ENCODE data around the gene LRPAP1.

LRPAP1 gene

DNA sequence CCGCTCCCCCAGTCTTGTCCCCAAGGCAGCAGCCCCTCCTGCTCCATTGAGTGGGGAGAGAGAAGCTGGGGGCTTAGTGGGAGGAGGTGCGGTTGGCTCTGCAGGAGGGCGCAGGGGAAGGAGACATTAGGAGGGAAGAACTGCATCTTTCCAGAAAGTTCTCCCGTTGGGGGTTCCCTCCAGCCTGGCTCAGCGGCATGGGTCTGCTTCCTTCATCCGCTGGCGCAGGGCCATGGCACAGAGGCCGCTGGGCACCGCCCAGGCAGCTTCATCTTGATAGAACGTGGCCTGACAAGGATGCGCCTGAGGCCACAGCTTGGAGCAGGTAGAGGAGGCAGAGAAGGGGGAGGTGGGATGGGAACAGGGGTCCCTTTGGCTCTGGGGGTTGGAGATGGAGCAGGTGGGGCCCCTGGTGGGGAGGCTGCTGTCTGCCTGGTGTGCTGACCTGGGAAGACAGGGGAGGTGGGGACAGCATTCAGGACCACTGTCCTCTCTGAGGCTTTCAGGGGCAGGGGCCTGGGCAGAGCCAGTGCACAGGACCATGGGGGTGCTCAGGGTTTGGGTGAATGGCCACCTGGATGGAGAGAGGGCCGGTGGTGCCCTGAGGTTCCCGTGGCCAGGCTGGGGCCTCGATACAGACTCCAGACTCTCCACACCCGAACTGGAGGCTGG, 57.0 kb downstream of the LRPAP1 start:
- ChIA-PET POLR2A (ENCODE audit: low non-redundant PET) (no interaction called here), CTCF (no interaction called here)
- no peak overlapping the region for H3K27ac ChIP-seq
- TF ChIP-seq, protein P1, sequence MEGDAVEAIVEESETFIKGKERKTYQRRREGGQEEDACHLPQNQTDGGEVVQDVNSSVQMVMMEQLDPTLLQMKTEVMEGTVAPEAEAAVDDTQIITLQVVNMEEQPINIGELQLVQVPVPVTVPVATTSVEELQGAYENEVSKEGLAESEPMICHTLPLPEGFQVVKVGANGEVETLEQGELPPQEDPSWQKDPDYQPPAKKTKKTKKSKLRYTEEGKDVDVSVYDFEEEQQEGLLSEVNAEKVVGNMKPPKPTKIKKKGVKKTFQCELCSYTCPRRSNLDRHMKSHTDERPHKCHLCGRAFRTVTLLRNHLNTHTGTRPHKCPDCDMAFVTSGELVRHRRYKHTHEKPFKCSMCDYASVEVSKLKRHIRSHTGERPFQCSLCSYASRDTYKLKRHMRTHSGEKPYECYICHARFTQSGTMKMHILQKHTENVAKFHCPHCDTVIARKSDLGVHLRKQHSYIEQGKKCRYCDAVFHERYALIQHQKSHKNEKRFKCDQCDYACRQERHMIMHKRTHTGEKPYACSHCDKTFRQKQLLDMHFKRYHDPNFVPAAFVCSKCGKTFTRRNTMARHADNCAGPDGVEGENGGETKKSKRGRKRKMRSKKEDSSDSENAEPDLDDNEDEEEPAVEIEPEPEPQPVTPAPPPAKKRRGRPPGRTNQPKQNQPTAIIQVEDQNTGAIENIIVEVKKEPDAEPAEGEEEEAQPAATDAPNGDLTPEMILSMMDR (conservative IDR thresholded peaks at IDR 0.05; ENCODE audit: low read depth) = no peak
- no peak for DNase-seq (ENCODE audit: low spot score)

DNA sequence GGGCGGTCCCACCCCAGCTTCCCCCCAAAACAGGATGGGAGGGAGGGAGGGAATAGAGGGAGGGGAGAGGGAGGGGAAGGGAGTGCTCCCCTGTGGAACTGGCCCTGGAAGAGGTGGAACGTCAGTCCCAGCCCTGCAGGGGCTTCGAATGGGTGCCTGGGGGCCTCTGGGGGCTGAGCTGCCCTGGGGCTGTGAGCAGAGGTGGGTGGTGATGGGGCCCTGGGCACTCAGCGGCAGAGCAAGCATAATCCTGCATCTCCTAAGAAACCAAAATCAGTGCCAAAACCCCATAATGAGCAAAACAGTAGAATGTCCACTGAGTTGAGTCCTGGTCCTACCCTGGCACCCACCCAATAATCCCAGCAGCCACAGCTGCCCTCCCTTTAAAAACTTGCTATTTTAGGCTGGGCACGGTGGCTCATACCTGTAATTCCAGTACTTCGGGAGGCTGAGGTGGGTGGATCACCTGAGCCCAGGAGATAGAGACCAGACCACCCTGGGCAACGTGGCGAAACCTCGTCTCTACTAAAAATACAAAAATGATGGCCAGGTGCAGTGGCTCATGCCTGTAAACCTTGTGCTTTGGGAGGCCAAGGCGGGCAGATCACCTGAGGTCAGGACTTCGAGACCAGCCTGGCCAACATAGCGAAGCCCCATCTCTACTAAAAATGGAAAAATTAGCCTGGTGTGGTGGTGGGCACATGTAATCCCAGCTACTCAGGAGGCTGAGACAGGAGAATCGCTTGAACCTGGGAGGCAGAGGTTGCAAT, 58.0 kb downstream of the LRPAP1 start:
- TF ChIP-seq, protein P1 (conservative IDR thresholded peaks at IDR 0.05; ENCODE audit: low read depth) = no peak
- POLR2A ChIA-PET (ENCODE audit: low non-redundant PET) = no interaction called here
- no peak for DNase-seq (ENCODE audit: low spot score)
- CTCF ChIA-PET = interaction anchor here (0.6 kb wide), 1 partner anchor 190 kb away, joined by 3 read pairs; no protein-coding TSS in a partner anchor
- H3K27ac ChIP-seq = no peak overlapping the region

DNA sequence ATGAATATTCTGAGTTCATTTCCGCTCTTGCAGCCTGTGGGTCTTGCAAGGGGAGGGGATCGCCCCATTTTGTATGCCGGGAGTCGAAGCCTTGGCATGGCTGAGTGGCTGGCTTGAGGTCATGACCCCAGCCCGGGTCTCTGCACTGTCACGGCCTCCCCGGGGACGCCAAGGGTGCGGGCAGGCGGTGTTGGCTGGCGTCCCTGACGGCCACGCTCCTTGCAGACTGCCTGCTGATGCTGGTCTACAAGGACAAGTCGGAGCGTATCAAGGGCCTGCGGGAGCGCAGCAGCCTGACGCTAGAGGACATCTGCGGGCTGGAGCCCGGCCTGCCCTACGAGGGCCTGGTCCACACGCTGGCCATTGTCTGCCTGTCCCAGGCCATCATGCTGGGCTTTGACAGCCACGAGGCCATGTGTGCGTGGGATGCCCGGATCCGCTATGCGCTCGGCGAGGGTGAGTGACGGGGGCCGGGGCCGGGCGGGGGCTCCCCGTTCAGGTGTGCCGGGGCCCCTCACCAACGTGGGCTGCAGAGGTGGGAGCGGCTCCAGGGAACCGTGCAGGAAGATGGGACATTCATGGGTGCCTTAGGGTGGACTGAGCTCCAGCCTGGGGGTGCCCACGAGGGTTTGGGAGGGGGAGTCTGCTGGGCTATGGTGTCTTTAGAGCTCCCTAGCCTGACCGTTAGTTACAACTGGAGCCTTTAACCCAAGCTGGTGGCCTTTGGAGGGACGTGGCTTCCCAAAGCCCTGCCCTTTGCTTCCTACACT, 58.9 kb downstream of the LRPAP1 start:
- TF ChIP-seq, protein P1 (conservative IDR thresholded peaks at IDR 0.05; ENCODE audit: low read depth) = no peak
- CTCF ChIA-PET = interaction anchor here (0.6 kb wide), 1 partner anchor 189 kb away, joined by 3 read pairs; no protein-coding TSS in a partner anchor
- no peak overlapping the region for H3K27ac ChIP-seq
- no peak for DNase-seq (ENCODE audit: low spot score)
- POLR2A ChIA-PET (ENCODE audit: low non-redundant PET) = no interaction called here

GRCh38 chr4:3472411-3473141, 59.6 kb downstream of the LRPAP1 start:
- ChIA-PET CTCF (interaction anchor here (2.4 kb wide), 1 partner anchor 8 kb away, joined by 9 read pairs; no protein-coding TSS in a partner anchor), POLR2A (ENCODE audit: low non-redundant PET) (no interaction called here)
- no peak overlapping the region for H3K27ac ChIP-seq
- no peak for DNase-seq (ENCODE audit: low spot score)
- TF ChIP-seq, protein P1 (conservative IDR thresholded peaks at IDR 0.05; ENCODE audit: low read depth) = no peak

- ChIA-PET CTCF (interaction anchor here (2.4 kb wide), 1 partner anchor 9 kb away, joined by 9 read pairs; no protein-coding TSS in a partner anchor), POLR2A (ENCODE audit: low non-redundant PET) (no interaction called here)
- no peak overlapping the region for H3K27ac ChIP-seq
Measured at GRCh38 chr4:3471886-3472285, 60.3 kb downstream of the LRPAP1 start.

More at GRCh38 chr4:3471886-3472285, 60.3 kb downstream of the LRPAP1 start:
- no peak for DNase-seq (ENCODE audit: low spot score)
- TF ChIP-seq, protein P1 (conservative IDR thresholded peaks at IDR 0.05; ENCODE audit: low read depth) = no peak

Measured in RWPE1 (cell line).